HG03354 (cell line): Measurements from ENCODE around the gene TSPAN9.
A peak's percentile ranks its signal among the peaks of the same experiment; 100 is the strongest.

Source experiments
- ATAC-seq: cut with Tn5 transposase; IDR thresholded peaks from one replicate; pipeline ENCODE4 v1.9.1; 2021; ENCODE audit warnings: mild to moderate bottlenecking; ENCODE audit not compliant: unreplicated experiment, poor library complexity, severe bottlenecking

TSPAN9 gene

GRCh38 chr12:3214526-3215365 is 137.6 kb downstream of the TSPAN9 start:
- ATAC-seq: no peak

GRCh38 chr12:3215410-3215975 is 138.3 kb downstream of the TSPAN9 start:
- no peak for ATAC-seq

GRCh38 chr12:3216097-3216496 is 138.9 kb downstream of the TSPAN9 start:
- ATAC-seq: no peak

- ATAC-seq: no peak
These were observed 139.8 kb downstream of the TSPAN9 start for GRCh38 chr12:3216726-3217682.

DNA sequence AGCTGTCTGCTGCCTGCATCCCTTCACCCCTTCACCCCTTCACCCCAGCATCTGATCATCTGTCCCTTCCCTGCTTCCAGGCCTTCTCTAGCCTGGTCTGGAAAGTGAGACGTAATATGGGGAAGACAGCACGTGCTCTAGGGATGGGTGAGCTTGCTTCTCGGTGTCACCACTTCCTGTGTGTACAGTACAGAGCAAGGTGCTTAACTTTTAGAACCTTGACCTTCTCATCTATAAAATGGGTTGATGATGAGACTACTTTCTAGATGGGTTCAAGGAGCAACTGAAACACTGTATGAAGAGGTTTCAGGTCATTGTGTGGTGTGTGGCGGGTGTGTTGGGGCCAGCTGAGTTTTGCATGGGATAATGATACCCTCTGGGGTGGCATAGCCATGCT is 140.5 kb downstream of the TSPAN9 start:
- no peak for ATAC-seq

GRCh38 chr12:3218228-3219171 is 141.3 kb downstream of the TSPAN9 start:
- ATAC-seq: no peak

DNA sequence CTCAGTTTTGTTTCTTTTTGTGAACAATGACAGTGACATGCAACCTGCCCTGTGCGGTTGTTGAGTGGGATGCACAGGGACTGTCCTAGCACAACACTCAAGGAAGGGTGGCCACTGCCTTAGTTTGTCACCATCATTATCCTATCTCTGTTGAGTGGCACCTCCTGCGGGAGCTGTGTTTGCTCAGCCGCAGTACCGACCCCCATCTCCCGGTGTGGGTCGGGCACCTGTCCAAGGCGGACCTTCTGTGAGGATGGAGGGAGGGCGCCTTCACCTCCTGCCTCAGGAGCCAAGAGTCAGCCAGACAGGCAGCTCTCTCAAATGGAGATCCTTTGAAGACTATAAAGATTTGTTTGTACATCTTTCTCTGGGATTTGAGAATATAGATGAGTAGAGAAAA is 142.1 kb downstream of the TSPAN9 start:
- no peak for ATAC-seq

- no peak for ATAC-seq
These were observed 143.5 kb downstream of the TSPAN9 start for GRCh38 chr12:3220382-3221321.

- no peak for ATAC-seq
These were observed 145.1 kb downstream of the TSPAN9 start for GRCh38 chr12:3222306-3222705.

DNA sequence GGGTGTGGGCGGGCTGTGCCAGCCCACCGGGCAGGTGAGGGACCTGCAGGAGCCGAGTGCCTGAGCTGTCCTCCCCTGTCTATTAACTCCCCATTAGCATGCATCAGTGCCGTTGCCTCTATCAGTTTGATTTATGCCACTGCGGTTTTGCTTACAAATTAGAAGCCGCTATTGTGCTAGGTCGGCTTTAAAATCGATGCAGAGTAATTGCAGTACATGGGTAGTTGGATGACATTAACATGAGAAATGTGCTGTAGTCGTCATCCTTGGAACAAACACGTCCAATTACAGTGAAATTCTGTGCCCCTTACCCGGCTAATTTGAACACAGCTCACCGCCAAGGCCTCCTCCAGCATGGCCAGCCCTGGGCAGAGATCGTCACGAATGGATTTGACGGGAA is 145.8 kb downstream of the TSPAN9 start:
- no peak for ATAC-seq

DNA sequence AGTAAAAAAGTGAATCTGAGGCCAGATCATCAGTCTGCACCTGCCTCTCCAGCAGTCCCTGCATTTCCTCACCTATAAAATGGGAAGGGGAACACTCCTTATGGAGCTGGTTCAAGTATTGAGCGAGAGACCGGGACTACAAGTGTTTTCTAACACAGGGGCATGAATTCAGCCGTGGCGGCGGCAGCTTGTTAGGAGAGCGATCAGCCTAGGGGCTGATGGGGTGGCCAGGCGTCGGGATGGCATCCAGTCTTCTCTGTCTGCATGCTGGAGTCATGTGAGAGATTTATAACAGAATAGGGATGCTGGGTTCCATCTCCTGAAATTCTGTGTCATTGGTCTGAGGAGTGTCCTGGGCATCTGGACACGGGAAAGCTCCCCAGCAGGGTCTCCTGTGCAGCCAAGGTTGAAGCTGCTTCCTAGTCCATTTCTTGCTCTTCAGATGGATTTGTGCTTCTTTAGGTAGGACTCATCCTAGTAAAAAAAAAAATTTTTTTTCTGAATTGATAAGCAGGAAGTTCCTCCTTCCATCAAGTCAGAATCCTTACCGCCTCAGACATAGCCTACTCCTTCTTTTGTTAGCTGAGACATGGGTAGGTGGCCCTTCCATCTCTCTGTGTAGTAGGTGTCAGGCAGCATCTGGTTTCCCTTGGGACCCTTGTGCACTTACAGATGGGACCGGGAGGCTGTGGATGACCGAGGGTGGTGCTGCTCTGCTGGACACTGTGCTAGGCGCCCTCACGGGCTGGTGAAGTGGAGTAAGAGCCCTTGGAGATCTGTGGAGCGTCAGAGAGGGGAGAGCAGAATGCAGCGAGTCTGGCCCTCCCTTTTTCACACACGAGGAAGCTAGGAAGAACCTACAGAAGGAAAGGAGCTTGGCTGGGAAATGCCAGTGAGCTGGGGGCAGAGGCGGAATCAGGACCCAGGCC is 146.7 kb downstream of the TSPAN9 start:
- ATAC-seq: no peak

DNA sequence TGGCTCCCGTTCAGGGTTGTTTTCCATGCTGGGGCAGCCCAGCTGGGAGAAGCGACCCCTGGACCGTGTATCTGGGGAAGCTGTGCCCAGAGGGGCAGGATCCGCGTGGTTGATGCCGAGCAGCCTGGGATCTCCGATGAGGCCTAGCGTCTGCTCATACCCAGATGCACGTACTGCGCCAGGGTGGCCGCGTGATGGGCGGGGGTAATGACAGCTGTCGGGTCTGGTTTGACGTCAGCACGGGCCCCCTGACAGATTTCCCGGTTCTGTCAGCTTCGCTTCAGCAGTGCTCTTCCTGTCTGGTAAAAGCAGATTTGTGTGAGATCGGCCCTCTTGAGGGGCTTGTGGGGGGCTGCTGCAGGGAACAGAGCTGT is 147.3 kb downstream of the TSPAN9 start:
- ATAC-seq: no peak

GRCh38 chr12:3225154-3225795 is 148.1 kb downstream of the TSPAN9 start:
- ATAC-seq: peak; percentile 45

- no peak for ATAC-seq
These were observed 148.6 kb downstream of the TSPAN9 start for GRCh38 chr12:3225796-3226180.

DNA sequence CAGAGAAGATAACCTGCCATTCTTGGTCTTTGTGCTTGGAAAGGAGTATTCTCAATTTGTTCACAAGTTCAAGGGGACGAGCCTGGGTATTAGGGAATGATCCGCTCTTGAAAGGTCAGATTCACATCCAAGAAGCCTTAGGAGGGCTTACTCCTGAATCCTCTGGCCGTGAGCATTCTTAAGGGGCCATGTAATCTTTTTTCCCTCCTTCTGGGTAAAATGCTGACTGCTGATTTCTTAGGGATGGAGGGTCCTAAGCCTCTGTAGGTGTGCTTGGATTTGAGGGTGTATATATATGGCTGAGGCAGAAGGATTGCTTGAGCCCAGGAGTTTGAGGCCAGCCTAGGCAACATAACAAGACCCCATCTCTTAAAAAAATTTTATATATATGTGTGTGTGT is 149.1 kb downstream of the TSPAN9 start:
- no peak for ATAC-seq

DNA sequence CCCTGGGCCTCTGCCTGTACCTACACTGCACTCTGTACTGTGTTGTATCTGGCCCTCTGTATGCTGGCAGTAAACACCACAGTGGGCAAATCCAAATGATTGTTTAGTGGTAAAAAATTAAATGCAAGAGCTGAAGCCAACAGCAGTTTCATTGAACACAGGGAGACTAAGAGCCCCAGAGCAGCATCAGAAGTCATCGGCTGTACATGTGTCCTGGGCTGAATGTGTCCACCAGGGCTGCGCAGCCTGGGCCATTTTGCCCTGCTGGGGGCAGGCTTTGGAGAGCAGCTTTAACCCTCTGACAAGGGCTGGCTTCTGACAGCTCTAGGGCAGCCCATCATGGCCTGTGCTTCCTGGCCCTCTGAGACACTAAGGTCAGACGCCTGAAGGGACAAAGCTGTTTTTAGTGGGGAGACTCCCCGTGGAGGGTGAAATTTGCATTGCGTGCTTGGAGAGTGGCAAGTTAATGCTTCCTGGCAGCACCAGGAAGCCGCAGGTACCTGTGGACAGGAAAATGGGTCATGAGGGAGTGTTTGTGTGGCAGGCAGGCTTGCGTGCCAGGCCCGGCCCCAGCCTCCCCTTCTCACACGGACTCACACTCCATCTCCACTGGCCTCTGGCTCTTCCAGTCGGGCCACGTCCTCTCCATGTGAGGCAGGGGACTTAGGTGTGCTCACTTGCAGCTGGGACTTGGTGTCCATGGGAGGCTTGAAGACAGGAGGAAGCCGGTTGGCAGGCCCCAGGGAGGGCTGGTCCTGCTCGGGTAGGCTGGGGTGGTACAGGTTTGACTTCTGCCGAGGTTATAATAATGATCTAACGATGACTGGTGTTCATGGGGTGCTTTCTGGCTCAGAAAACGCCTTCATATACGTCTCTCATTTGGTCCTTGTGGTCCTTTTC is 150.1 kb downstream of the TSPAN9 start:
- no peak for ATAC-seq
